Mesenchymal stem cell (in vitro differentiated cells and primary cell): ENCODE data around the gene VAV2.

ENCODE experiments used
- DNase-seq: peaks from one replicate; pipeline ENCODE4 v3.0.0-alpha.2; 2013
- H2AFZ ChIP-seq: one replicate; pipeline ENCODE4 v1.6.1; 2013; ENCODE audit warnings: low read depth, mild to moderate bottlenecking, control low read depth, inconsistent platforms, low read length, moderate library complexity
- H2AK5ac ChIP-seq: 2 replicates; pipeline ENCODE4 v1.6.1; 2013; ENCODE audit warnings: low read length, moderate library complexity, mild to moderate bottlenecking, inconsistent platforms; ENCODE audit not compliant: severe bottlenecking
- H2BK120ac ChIP-seq: one replicate; pipeline ENCODE4 v1.6.1; 2013; ENCODE audit warnings: low read depth, mild to moderate bottlenecking, inconsistent platforms, low read length, moderate library complexity
- H2BK12ac ChIP-seq, 2 experiments: one replicate each; pipeline ENCODE4 v1.6.1; 2013; ENCODE audit warnings: inconsistent platforms in 2 of 2, low read length in 2 of 2, mild to moderate bottlenecking in 2 of 2, moderate library complexity in 2 of 2, control low read depth in 1 of 2
- H2BK15ac ChIP-seq: one replicate; pipeline ENCODE4 v1.6.1; 2013; ENCODE audit warnings: mild to moderate bottlenecking, low read depth, inconsistent platforms; ENCODE audit not compliant: poor library complexity, severe bottlenecking
- H2BK5ac ChIP-seq: 2 replicates; pipeline ENCODE4 v1.6.1; 2013; ENCODE audit warnings: low read depth, mild to moderate bottlenecking, low read length, control low read depth, inconsistent platforms; ENCODE audit not compliant: poor library complexity, severe bottlenecking
- H3K14ac ChIP-seq, 2 experiments: one replicate each; pipeline ENCODE4 v1.6.1; 2013; ENCODE audit warnings: inconsistent platforms in 2 of 2, low read length in 2 of 2, control low read depth in 1 of 2, mild to moderate bottlenecking in 1 of 2, moderate library complexity in 1 of 2
- H3K18ac ChIP-seq, 2 experiments: one replicate each; pipeline ENCODE4 v1.6.1; 2013; ENCODE audit warnings: inconsistent platforms in 2 of 2, low read length in 2 of 2, control low read depth in 1 of 2, low read depth in 1 of 2, mild to moderate bottlenecking in 1 of 2
- H3K23ac ChIP-seq, 2 experiments: one replicate each; pipeline ENCODE4 v1.6.1; 2013; ENCODE audit warnings: inconsistent platforms in 2 of 2, low read length in 2 of 2, mild to moderate bottlenecking in 2 of 2, moderate library complexity in 2 of 2, control low read depth in 1 of 2
- H3K27ac ChIP-seq: 2 replicates; pipeline ENCODE4 v1.5.1; 2013; ENCODE audit warnings: mild to moderate bottlenecking, moderate library complexity, low read length, control low read depth, inconsistent platforms; ENCODE audit not compliant: poor library complexity, severe bottlenecking
- H3K27me3 ChIP-seq, 2 experiments: 2 replicates each; pipeline versions ENCODE4 v1.6.1 to v1.7.0; 2013; ENCODE audit warnings: low read length in 2 of 2, mild to moderate bottlenecking in 2 of 2, moderate library complexity in 2 of 2, control low read depth in 1 of 2, inconsistent platforms in 1 of 2; ENCODE audit not compliant: control insufficient read depth in 1 of 2, insufficient read depth in 1 of 2
- H3K36me3 ChIP-seq, 2 experiments: 2 replicates each; pipeline versions ENCODE4 v1.6.1 to v1.7.0; 2013; ENCODE audit warnings: low read length in 2 of 2, control low read depth in 1 of 2, inconsistent platforms in 1 of 2, low read depth in 1 of 2, mild to moderate bottlenecking in 1 of 2; ENCODE audit not compliant: insufficient read depth in 2 of 2, control insufficient read depth in 1 of 2
- H3K4ac ChIP-seq, 2 experiments: one replicate each; pipeline ENCODE4 v1.6.1; 2013; ENCODE audit warnings: inconsistent platforms in 2 of 2, low read length in 2 of 2, mild to moderate bottlenecking in 2 of 2, moderate library complexity in 2 of 2, control low read depth in 1 of 2, low read depth in 1 of 2
- H3K4me1 ChIP-seq: 2 replicates; pipeline ENCODE4 v1.6.1; 2013; ENCODE audit warnings: low read depth, low read length, control low read depth; ENCODE audit not compliant: control insufficient read depth, insufficient read depth
- H3K4me2 ChIP-seq: 2 replicates; pipeline ENCODE4 v1.6.1; 2013; ENCODE audit warnings: low read length, mild to moderate bottlenecking, inconsistent platforms; ENCODE audit not compliant: poor library complexity, severe bottlenecking
- H3K4me3 ChIP-seq, 2 experiments: 2 replicates each; pipeline versions ENCODE4 v1.5.1 to v1.7.0; 2013; ENCODE audit warnings: low read length in 2 of 2, mild to moderate bottlenecking in 2 of 2, control low read depth in 1 of 2, low read depth in 1 of 2; ENCODE audit not compliant: insufficient read depth in 1 of 2
- H3K79me1 ChIP-seq: replicated peaks from 2 replicates; pipeline ENCODE4 v1.6.1; 2013; ENCODE audit warnings: mild to moderate bottlenecking, control low read depth, low read length, inconsistent platforms; ENCODE audit not compliant: poor library complexity, severe bottlenecking
- H3K9ac ChIP-seq: 2 replicates; pipeline ENCODE4 v1.7.0; 2013; ENCODE audit warnings: mild to moderate bottlenecking, low read length, moderate library complexity
- H3K9me3 ChIP-seq: 2 replicates; pipeline ENCODE4 v1.7.0; 2013; ENCODE audit warnings: mild to moderate bottlenecking, low read length; ENCODE audit not compliant: control insufficient read depth
- H4K8ac ChIP-seq: one replicate; pipeline ENCODE4 v1.6.1; 2013; ENCODE audit warnings: inconsistent platforms, mild to moderate bottlenecking, low read length, moderate library complexity
- H4K91ac ChIP-seq: one replicate; pipeline ENCODE4 v1.6.1; 2013; ENCODE audit warnings: mild to moderate bottlenecking, low read length, inconsistent platforms
- WGBS: methylation state at CpG from one replicate; pipeline ENCODE4 v1.1.7; 2013; ENCODE audit warnings: mixed read lengths; 5-methylcytosine and 5-hydroxymethylcytosine counted together

VAV2 gene

GRCh38 chr9:133910855-133911514, 81.1 kb downstream of the VAV2 start:
- Histone ChIP-seq H3K18ac (no peak overlapping the region), H4K91ac (no peak overlapping the region), H2BK15ac (no peak overlapping the region), H3K4me2 (no peak overlapping the region), H3K4ac (no peak overlapping the region), H3K27me3 (no peaks in the 10 kb centered on the region), H3K9ac (no peak overlapping the region), H3K36me3 (peaks cover 3 to 62% of the 10 kb centered on the region in 2 experiments), H2BK5ac (no peak overlapping the region), H2BK120ac (no peak overlapping the region), H2AK5ac (no peak overlapping the region), H2BK12ac (no peak overlapping the region), H2AFZ (no peak overlapping the region), H3K79me1 (peaks cover 36% of the 10 kb centered on the region), H3K14ac (no peak overlapping the region), H3K23ac (no peak overlapping the region), H3K9me3 (no peaks in the 10 kb centered on the region), H3K4me1 (peaks cover 44% of the 10 kb centered on the region), H3K4me3 (no peak overlapping the region), H4K8ac (no peak overlapping the region), H3K27ac (no peak overlapping the region)
- no peak for DNase-seq
- WGBS, result 88% methylated on average over 26 of the region's 26 CpGs

DNA sequence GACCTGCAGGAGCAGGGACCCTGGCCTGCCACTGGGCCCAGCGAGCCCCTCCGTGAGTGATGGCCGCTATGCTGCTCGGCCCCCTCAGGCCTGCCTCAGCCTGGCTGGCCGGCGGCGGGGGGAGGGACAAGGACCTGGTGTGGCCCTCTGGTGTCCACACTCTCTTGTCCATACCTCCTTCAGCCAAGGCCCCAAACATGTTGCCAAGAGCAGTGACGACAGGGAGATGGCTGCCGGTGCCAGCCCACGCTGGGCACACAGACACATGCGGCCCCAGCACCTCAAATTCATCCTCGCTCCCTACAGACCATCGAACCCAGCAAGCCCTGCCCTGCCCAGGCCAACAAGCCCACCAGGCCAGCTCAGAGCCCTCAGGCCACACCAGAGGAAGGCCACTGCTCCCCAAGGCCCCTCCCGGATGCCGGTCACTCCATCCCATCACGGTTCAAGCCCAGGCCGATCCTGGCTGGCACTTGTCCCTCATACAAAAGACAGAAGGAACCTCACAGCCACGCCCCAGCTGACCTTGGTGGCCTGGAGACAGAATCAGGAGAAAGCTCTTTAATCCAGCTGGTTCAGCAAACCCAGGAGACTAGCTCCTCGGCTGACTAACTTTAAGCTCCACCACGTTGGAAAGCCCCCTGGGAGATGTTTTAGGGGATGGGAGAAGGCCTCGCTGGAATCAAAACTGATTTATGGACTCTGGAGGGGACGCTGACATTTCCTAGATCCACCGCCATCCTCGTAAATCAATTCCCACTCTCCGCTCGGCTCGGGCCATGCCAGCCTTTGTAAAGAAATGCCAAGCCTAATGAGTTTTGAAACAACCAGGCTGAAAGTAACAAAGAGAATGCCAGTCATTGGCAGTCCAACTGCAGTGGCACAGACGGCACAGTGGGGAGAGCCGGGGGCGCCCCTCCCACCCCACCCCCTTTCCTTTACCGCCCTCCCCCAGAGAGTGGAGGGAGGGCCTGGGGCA, 84.9 kb downstream of the VAV2 start:
- Histone ChIP-seq H4K8ac (no peak overlapping the region), H4K91ac (peak overlapping the region; percentile 25), H3K27me3 (no peaks in the 10 kb centered on the region), H3K18ac (peak overlapping the region in 1 of 2 experiments; percentile 46), H3K4me2 (no peak overlapping the region), H2AK5ac (no peak overlapping the region), H2BK15ac (no peak overlapping the region), H3K27ac (no peak overlapping the region), H3K14ac (peak overlapping the region in 1 of 2 experiments; percentile 77), H3K9ac (no peak overlapping the region), H3K4me3 (peak overlapping the region in 1 of 2 experiments; percentile 3), H2BK5ac (no peak overlapping the region), H3K36me3 (peaks cover 0 to 62% of the 10 kb centered on the region in 2 experiments), H3K23ac (no peak overlapping the region), H3K79me1 (peaks cover 29% of the 10 kb centered on the region), H3K4me1 (peaks cover 31% of the 10 kb centered on the region), H2AFZ (no peak overlapping the region), H3K4ac (no peak overlapping the region), H2BK120ac (no peak overlapping the region), H3K9me3 (no peaks in the 10 kb centered on the region), H2BK12ac (peak overlapping the region in 1 of 2 experiments; percentile 55)
- DNase-seq, result no peak
- 86% methylated on average over 28 of the region's 31 CpGs for WGBS

DNA sequence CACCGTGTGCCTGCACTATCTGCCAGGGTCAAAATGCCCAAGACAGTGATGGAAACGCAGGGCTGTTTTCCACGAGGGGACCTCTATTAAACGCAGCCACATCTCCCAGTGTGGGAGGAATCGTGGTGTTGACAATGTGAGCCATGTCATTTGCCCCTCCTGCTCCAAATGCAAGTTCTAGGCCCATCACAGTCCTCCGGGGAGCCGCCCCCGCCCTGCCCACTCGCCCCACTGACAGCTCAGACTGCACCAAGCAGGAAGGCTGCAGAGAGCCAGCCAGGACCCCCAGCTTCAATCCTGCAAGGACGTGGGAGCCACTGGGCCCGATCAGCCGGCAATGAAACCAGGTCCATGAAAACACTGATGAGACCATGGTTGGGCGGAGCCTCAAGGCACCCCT, 85.9 kb downstream of the VAV2 start:
- Histone ChIP-seq H4K8ac (no peak overlapping the region), H3K27me3 (no peaks in the 10 kb centered on the region), H2AFZ (no peak overlapping the region), H3K18ac (no peak overlapping the region), H3K14ac (peak overlapping the region in 1 of 2 experiments; percentile 74), H3K4ac (no peak overlapping the region), H3K79me1 (peaks cover 33% of the 10 kb centered on the region), H3K27ac (no peak overlapping the region), H4K91ac (no peak overlapping the region), H2BK12ac (no peak overlapping the region), H3K36me3 (peaks cover 0 to 63% of the 10 kb centered on the region in 2 experiments), H3K9ac (no peak overlapping the region), H2BK120ac (no peak overlapping the region), H2AK5ac (no peak overlapping the region), H2BK5ac (no peak overlapping the region), H3K4me3 (no peak overlapping the region), H3K23ac (no peak overlapping the region), H2BK15ac (no peak overlapping the region), H3K4me2 (no peak overlapping the region), H3K4me1 (peaks cover 36% of the 10 kb centered on the region), H3K9me3 (no peaks in the 10 kb centered on the region)
- 83% methylated on average over 13 of the region's 13 CpGs for WGBS
- no peak for DNase-seq

- no peak overlapping the region for H3K4me3 ChIP-seq
- H3K14ac ChIP-seq, result no peak overlapping the region
- H3K18ac ChIP-seq, result no peak overlapping the region
- H3K23ac ChIP-seq, result no peak overlapping the region
- H2BK120ac ChIP-seq, result no peak overlapping the region
- no peak for DNase-seq
- H3K27ac ChIP-seq, result no peak overlapping the region
- no peak overlapping the region for H2BK5ac ChIP-seq
- no peaks in the 10 kb centered on the region for H3K9me3 ChIP-seq
- H3K4me2 ChIP-seq, result no peak overlapping the region
- H3K9ac ChIP-seq, result no peak overlapping the region
- H2BK15ac ChIP-seq, result no peak overlapping the region
- H2AK5ac ChIP-seq, result no peak overlapping the region
- no peaks in the 10 kb centered on the region for H3K27me3 ChIP-seq
- no peak overlapping the region for H2BK12ac ChIP-seq
- peaks cover 35% of the 10 kb centered on the region for H3K4me1 ChIP-seq
- H2AFZ ChIP-seq, result no peak overlapping the region
- H3K79me1 ChIP-seq, result peaks cover 32% of the 10 kb centered on the region
- no peak overlapping the region for H4K8ac ChIP-seq
- no peak overlapping the region for H3K4ac ChIP-seq
- no peak overlapping the region for H4K91ac ChIP-seq
- peaks cover 0 to 60% of the 10 kb centered on the region in 2 experiments for H3K36me3 ChIP-seq
- 96% methylated on average over 3 of the region's 6 CpGs for WGBS
These were observed 86.6 kb downstream of the VAV2 start for GRCh38 chr9:133905493-133905892.
